HG03095 (cell line): Measurements from ENCODE around the gene ADAM30.

Source experiments
- ATAC-seq: cut with Tn5 transposase; IDR thresholded peaks from one replicate; pipeline ENCODE4 v1.9.1; 2021; ENCODE audit warnings: moderate library complexity; ENCODE audit not compliant: unreplicated experiment

ADAM30 gene

GRCh38 chr1:119909890-119910596 is 13.7 kb upstream of the ADAM30 start:
- ATAC-seq: no peak

GRCh38 chr1:119908661-119909060 is 12.3 kb upstream of the ADAM30 start:
- no peak for ATAC-seq

- no peak for ATAC-seq
Measured at GRCh38 chr1:119906927-119907652, 10.8 kb upstream of the ADAM30 start.

GRCh38 chr1:119903443-119903835 is 7.1 kb upstream of the ADAM30 start:
- no peak for ATAC-seq

GRCh38 chr1:119902775-119903442 is 6.6 kb upstream of the ADAM30 start:
- ATAC-seq: no peak

GRCh38 chr1:119898981-119899720 is 2.8 kb upstream of the ADAM30 start:
- no peak for ATAC-seq

- no peak for ATAC-seq
Measured at GRCh38 chr1:119898530-119898929, 2.2 kb upstream of the ADAM30 start.

- ATAC-seq: no peak
Measured at GRCh38 chr1:119895102-119895501, 1.2 kb downstream of the ADAM30 start.

- ATAC-seq: no peak
Measured at GRCh38 chr1:119893827-119894700, 2.3 kb downstream of the ADAM30 start.

GRCh38 chr1:119893238-119893791 is 3.0 kb downstream of the ADAM30 start:
- no peak for ATAC-seq

GRCh38 chr1:119891386-119891785 is 4.9 kb downstream of the ADAM30 start:
- ATAC-seq: no peak

- ATAC-seq: no peak
Measured at GRCh38 chr1:119888476-119888875, 7.8 kb downstream of the ADAM30 start.

- ATAC-seq: no peak
Measured at GRCh38 chr1:119887427-119887826, 8.9 kb downstream of the ADAM30 start.

GRCh38 chr1:119885903-119886783 is 10.2 kb downstream of the ADAM30 start:
- no peak for ATAC-seq

- no peak for ATAC-seq
Measured at GRCh38 chr1:119884711-119885110, 11.6 kb downstream of the ADAM30 start.

GRCh38 chr1:119883826-119884225 is 12.5 kb downstream of the ADAM30 start:
- ATAC-seq: no peak

GRCh38 chr1:119882132-119883049 is 13.9 kb downstream of the ADAM30 start:
- ATAC-seq: no peak
